T-cell (primary cell): ENCODE data around the gene CLSTN3. TPM values are rescaled to one million over a fixed set of nuclear protein-coding genes. Genes with fewer than 3 reads are reported as not detected.
A peak's percentile ranks its signal among the peaks of the same experiment; 100 is the strongest.

Experiments used
- ATAC-seq, 4 experiments: fragments of 200-7000 bp in 3 of 4; fragments of 150-1000 bp in 1 of 4; cut with Tn5 transposase; replicated peaks in 1 of 4; 1 replicate in 3 of 4; 2 replicates in 1 of 4; pipeline ENCODE4 v1.10.0; 2021; ENCODE audit warnings: moderate library complexity in 3 of 4, mild to moderate bottlenecking in 2 of 4, moderate number of reproducible peaks in 1 of 4
- CTCF ChIA-PET, 2 donors: fragments of 300-600 bp; sonication (Branson Sonifier 250); formaldehyde crosslinking; loops; one replicate each; lab custom pipeline; 2022; ENCODE audit warnings: antibody characterized with exemption in 2 of 2; lab: Charles Lee
- POLR2A ChIA-PET, 2 donors: fragments of 300-600 bp; sonication (Branson Sonifier 250); formaldehyde crosslinking; loops; one replicate each; lab custom pipeline; 2022; ENCODE audit warnings: antibody characterized with exemption in 2 of 2; lab: Charles Lee
- DNase-seq, 35 experiments: peaks; one replicate each; pipeline versions ENCODE4 v3.0.0 to v3.0.0-alpha.2; 2013 to 2023
- H3K27ac ChIP-seq: one replicate; pipeline ENCODE4 v1.5.1; 2013; ENCODE audit warnings: low read length
- H3K27me3 ChIP-seq, 2 experiments: replicated peaks in 1 of 2; 1 replicate in 1 of 2; 2 replicates in 1 of 2; pipeline versions ENCODE4 v1.6.1 to v1.7.0; 2013; ENCODE audit warnings: low read length in 1 of 2, mixed read lengths in 1 of 2; ENCODE audit not compliant: control insufficient read depth in 2 of 2, insufficient read depth in 2 of 2; ENCODE audit errors: extremely low read depth in 1 of 2
- H3K36me3 ChIP-seq, 2 donors: 1 replicate in 1 of 2; 2 replicates in 1 of 2; pipeline versions ENCODE4 v1.6.1 to v1.7.0; 2013; ENCODE audit warnings: low read length in 1 of 2; ENCODE audit not compliant: control insufficient read depth in 2 of 2, insufficient read depth in 1 of 2; ENCODE audit errors: extremely low read depth in 1 of 2
- H3K4me1 ChIP-seq, 2 experiments: 1 replicate in 1 of 2; 2 replicates in 1 of 2; pipeline versions ENCODE4 v1.6.1 to v1.7.0; 2013; ENCODE audit warnings: low read length in 2 of 2, mixed read lengths in 1 of 2; ENCODE audit not compliant: insufficient read depth in 2 of 2, control insufficient read depth in 1 of 2; ENCODE audit errors: extremely low read depth in 1 of 2
- H3K4me3 ChIP-seq, 2 donors: 1 replicate in 1 of 2; 2 replicates in 1 of 2; pipeline versions ENCODE4 v1.5.1 to v1.7.0; 2013; ENCODE audit warnings: mild to moderate bottlenecking in 2 of 2, low read length in 1 of 2, moderate library complexity in 1 of 2; ENCODE audit not compliant: control insufficient read depth in 1 of 2; ENCODE audit errors: extremely low read depth in 1 of 2
- H3K9me3 ChIP-seq: 2 replicates; pipeline ENCODE4 v1.7.0; 2013
- H3K27ac Mint-ChIP-seq, 2 donors: one replicate each; pipeline ENCODE4 v1.8.0; 2020 to 2021; ENCODE audit warnings: mild to moderate bottlenecking in 2 of 2, mixed read lengths in 2 of 2
- H3K27me3 Mint-ChIP-seq, 2 donors: one replicate each; pipeline ENCODE4 v1.8.0; 2021 to 2022; ENCODE audit warnings: mixed read lengths in 2 of 2
- H3K36me3 Mint-ChIP-seq: one replicate; pipeline ENCODE4 v1.8.0; 2021; ENCODE audit warnings: mixed read lengths
- H3K4me1 Mint-ChIP-seq, 3 donors: one replicate each; pipeline ENCODE4 v1.8.0; 2020 to 2022; ENCODE audit warnings: mixed read lengths in 3 of 3, mild to moderate bottlenecking in 1 of 3
- H3K4me3 Mint-ChIP-seq, 3 donors: one replicate each; pipeline ENCODE4 v1.8.0; 2020 to 2022; ENCODE audit warnings: mild to moderate bottlenecking in 3 of 3, mixed read lengths in 3 of 3, moderate library complexity in 3 of 3
- H3K9me3 Mint-ChIP-seq, 3 donors: one replicate each; pipeline ENCODE4 v1.8.0; 2020 to 2022; ENCODE audit warnings: mixed read lengths in 3 of 3
- WGBS: methylation state at CpG from one replicate; pipeline ENCODE4 v1.1.5; 2013; ENCODE audit warnings: missing lambda C conversion rate; ENCODE audit not compliant: insufficient coverage; 5-methylcytosine and 5-hydroxymethylcytosine counted together
- total RNA-seq, 35 experiments: library from RNA in 6 of 35; stranded (reverse) in 6 of 35; fragments of 120-200 nt in 1 of 35; gene quantifications; one replicate each; pipeline versions ENCODE4 v1.2.1 to v1.2.4 and lab custom pipeline; 2013 to 2026

The CLSTN3 gene
- total RNA-seq, 5 donors from 2014 or later (not counting 1 experiment from before 2014, with no cell fraction given) = 29.0 to 50.0 (median 41.5) TPM

DNA sequence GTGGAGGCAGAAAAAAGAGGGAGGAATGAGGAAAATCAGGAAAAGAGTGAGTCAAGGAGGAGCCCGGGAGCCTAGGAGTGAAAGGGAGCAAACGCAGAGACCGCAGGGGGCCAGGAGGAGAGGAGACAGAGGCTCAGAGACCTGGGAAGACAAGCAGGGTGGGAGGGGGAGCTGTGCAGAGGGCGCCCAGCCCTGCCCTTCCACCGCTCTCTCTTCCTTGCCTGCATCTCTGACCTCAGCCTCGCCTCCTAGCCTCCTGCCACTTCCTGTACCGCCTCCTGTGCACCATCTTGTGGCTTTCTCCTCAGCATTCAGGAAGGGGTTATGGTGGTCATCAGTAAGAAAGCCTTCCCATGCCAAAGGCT, 1.3 kb downstream of the CLSTN3 start:
- Histone ChIP-seq H3K9me3 (no peaks in the 10 kb centered on the region), H3K4me3 (peak overlapping the region in 1 of 2 donors; percentile 98), H3K27me3 (no peaks in the 10 kb centered on the region), H3K27ac (peak overlapping the region; percentile 78), H3K4me1 (peaks cover 4 to 36% of the 10 kb centered on the region in 2 experiments), H3K36me3 (peaks cover 9 to 38% of the 10 kb centered on the region in 2 donors)
- POLR2A ChIA-PET = interaction anchor here in 1 of 2 donors (0.8 kb wide), 1 partner anchor 46 kb away, joined by 6 read pairs; no protein-coding TSS in a partner anchor
- 0% methylated on average over 1 of the region's 7 CpGs for WGBS
- CTCF ChIA-PET = no interaction called here
- H3K27ac Mint-ChIP-seq = peak overlapping the region; percentile 82 to 92
- peaks cover 23% of the 10 kb centered on the region for H3K36me3 Mint-ChIP-seq
- peaks cover 28 to 47% (median 40%) of the 10 kb centered on the region in 3 donors for H3K4me1 Mint-ChIP-seq
- ATAC-seq (peak in 1 of 4 experiments; percentile 8), DNase-seq (peak in 8 of 35 experiments; percentile 9 to 62 (median 17))
- H3K27me3 Mint-ChIP-seq = no peaks in the 10 kb centered on the region
- H3K4me3 Mint-ChIP-seq = peak overlapping the region; percentile 87 to 97 (median 92)
- no peaks in the 10 kb centered on the region for H3K9me3 Mint-ChIP-seq

DNA sequence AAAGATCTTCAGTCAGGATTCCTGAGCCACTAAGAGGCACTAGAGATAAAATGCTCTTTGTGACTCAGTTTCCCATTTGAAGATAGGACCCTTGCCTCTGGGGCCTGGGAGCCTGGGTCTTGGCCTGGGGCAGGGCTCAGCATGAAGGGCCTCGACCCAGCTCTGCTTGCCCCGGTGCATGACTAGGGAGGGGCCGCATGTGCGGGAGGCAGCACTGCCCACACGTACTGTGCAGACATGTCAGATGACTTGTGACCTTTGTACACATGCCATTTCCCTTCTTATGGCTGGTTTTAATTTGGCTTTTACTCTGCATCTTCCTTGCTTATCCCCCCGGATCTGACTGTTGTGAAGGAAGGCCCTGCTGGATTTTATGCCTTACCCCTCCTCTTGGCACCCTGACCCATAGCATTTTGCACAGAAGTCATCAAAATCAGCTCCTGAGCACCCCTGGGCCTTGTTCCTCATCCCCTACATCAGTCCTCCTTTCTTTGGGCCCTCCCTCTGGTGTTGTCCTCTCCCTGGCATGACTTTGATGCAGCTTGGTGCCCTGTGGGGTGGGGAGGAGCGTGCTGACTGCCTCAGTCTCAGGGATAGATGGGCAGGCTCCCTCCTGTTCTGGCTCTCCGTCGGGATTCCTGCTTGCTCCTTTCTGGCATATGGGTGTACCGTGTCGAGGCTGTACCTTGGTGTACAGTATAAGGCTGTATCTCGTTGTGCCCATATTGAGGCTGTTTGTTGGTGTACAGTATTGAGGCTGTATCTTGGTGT, 4.4 kb downstream of the CLSTN3 start:
- Mint-ChIP-seq H3K27me3 (no peaks in the 10 kb centered on the region), H3K27ac (peak overlapping the region in 1 of 2 donors; percentile 51)
- CTCF ChIA-PET = interaction anchor here in 1 of 2 donors (0.5 kb wide), 1 partner anchor 78 kb away, joined by 3 read pairs; no protein-coding TSS in a partner anchor

DNA sequence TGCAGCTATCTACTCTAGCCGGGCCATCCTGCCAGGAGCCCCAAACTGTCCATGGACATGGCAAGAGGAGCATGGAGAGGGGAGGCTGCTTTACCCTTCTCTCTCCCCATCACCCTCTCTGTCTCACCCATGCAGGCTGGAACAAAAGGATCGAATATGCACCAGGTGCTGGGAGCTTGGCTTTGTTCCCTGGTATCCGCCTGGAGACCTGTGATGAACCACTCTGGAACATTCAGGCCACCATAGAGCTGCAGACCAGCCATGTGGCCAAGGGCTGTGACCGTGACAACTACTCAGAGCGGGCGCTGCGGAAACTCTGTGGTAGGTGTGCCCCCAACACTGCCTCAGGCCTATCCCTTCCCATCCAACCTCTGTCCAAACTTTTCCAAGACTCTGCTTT, 5.9 kb downstream of the CLSTN3 start:
- Mint-ChIP-seq H3K36me3 (peaks cover 44% of the 10 kb centered on the region), H3K27me3 (no peaks in the 10 kb centered on the region), H3K4me1 (peaks cover 17 to 21% (median 19%) of the 10 kb centered on the region in 3 donors), H3K27ac (no peak overlapping the region), H3K9me3 (no peaks in the 10 kb centered on the region), H3K4me3 (no peak overlapping the region)
- Histone ChIP-seq H3K9me3 (no peaks in the 10 kb centered on the region), H3K27me3 (no peaks in the 10 kb centered on the region), H3K27ac (no peak overlapping the region), H3K4me3 (no peak overlapping the region), H3K36me3 (peaks cover 16 to 75% of the 10 kb centered on the region in 2 donors), H3K4me1 (peaks cover 0 to 14% of the 10 kb centered on the region in 2 experiments)
- 100% methylated on average over 6 of the region's 7 CpGs for WGBS
- ATAC-seq (no peak), DNase-seq (no peak)
- ChIA-PET POLR2A (no interaction called here), CTCF (no interaction called here)

More for the DNA sequence above, 4.4 kb downstream of the CLSTN3 start:
- Histone ChIP-seq H3K4me1 (peaks cover 0 to 25% of the 10 kb centered on the region in 2 experiments), H3K9me3 (no peaks in the 10 kb centered on the region), H3K4me3 (no peak overlapping the region), H3K27ac (no peak overlapping the region), H3K27me3 (no peaks in the 10 kb centered on the region), H3K36me3 (peaks cover 16 to 61% of the 10 kb centered on the region in 2 donors)
- 93% methylated on average over 7 of the region's 12 CpGs for WGBS
- H3K9me3 Mint-ChIP-seq = no peaks in the 10 kb centered on the region
- ATAC-seq (no peak), DNase-seq (no peak)
- peaks cover 20 to 33% (median 28%) of the 10 kb centered on the region in 3 donors for H3K4me1 Mint-ChIP-seq
- H3K36me3 Mint-ChIP-seq = peaks cover 37% of the 10 kb centered on the region
- POLR2A ChIA-PET = no interaction called here
- no peak overlapping the region for H3K4me3 Mint-ChIP-seq

DNA sequence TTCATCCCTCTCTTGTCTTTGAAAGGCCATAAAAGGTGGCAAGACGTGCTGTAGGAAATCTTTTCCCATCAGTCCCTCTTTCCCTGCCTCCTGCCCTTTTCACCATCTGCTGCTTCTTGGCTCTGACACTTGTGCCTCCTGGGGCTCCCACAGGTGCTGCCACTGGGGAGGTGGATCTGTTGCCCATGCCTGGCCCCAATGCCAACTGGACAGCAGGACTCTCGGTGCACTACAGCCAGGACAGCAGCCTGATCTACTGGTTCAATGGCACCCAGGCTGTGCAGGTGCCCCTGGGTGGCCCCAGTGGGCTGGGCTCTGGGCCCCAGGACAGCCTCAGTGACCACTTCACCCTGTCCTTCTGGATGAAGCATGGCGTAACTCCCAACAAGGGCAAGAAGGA, 6.5 kb downstream of the CLSTN3 start:
- Histone ChIP-seq H3K4me3 (no peak overlapping the region), H3K36me3 (peaks cover 16 to 81% of the 10 kb centered on the region in 2 donors), H3K9me3 (no peaks in the 10 kb centered on the region), H3K4me1 (peaks cover 0 to 8% of the 10 kb centered on the region in 2 experiments), H3K27ac (no peak overlapping the region), H3K27me3 (no peaks in the 10 kb centered on the region)
- 100% methylated on average over 3 of the region's 3 CpGs for WGBS
- no peaks in the 10 kb centered on the region for H3K27me3 Mint-ChIP-seq
- H3K27ac Mint-ChIP-seq = no peak overlapping the region
- DNase-seq (no peak), ATAC-seq (no peak)
- H3K36me3 Mint-ChIP-seq = peaks cover 50% of the 10 kb centered on the region
- POLR2A ChIA-PET = no interaction called here
- peaks cover 11 to 15% (median 13%) of the 10 kb centered on the region in 3 donors for H3K4me1 Mint-ChIP-seq
- CTCF ChIA-PET = no interaction called here
- no peak overlapping the region for H3K4me3 Mint-ChIP-seq
- no peaks in the 10 kb centered on the region for H3K9me3 Mint-ChIP-seq

DNA sequence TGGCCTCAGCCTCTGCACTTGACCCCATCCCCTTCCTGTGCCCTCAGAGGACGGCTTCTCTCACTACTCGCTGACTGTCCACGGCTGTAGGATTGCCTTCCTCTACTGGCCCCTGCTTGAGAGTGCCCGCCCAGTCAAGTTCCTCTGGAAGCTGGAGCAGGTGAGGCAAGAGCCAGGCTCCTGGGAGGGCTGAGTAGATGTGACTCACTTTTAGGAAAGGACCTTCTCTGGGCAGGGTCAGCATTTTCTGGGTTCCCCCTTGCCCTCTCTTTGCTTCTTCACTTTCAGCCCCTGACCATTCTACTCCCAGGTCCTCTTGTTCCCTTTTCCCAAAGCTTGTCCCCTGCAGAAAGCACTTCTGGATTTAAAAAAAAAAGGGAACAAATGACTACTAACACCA, 7.7 kb downstream of the CLSTN3 start:
- Mint-ChIP-seq H3K4me1 (peaks cover 2 to 10% (median 3%) of the 10 kb centered on the region in 3 donors), H3K27me3 (no peaks in the 10 kb centered on the region)

DNA sequence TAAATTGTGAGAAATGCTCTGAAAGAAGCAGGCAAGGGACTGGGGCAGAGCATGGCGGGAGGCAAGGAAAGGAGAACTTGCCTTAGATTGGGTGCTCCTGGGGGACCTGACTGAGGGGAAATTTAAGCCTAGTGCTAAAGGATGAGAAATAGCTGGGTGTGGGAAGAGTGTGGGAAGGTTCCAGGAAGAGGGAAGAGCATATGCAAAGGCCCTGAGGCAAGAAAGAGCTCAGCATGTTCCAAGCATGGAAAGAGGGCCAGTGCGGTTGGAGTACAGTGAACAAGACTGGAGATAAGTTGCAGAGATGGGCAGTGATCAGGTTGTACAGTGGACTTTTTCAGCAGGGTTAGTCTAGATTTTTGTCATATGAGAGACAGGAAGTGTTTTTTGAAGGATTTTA, 9.0 kb downstream of the CLSTN3 start:
- Histone ChIP-seq H3K36me3 (peaks cover 19 to 85% of the 10 kb centered on the region in 2 donors), H3K27me3 (no peaks in the 10 kb centered on the region), H3K9me3 (no peaks in the 10 kb centered on the region), H3K4me1 (no peaks in the 10 kb centered on the region), H3K27ac (no peak overlapping the region), H3K4me3 (no peak overlapping the region)
- 100% methylated on average over 2 of the region's 2 CpGs for WGBS
- H3K4me1 Mint-ChIP-seq = peaks cover 0 to 10% (median 2%) of the 10 kb centered on the region in 3 donors
- ATAC-seq (no peak), DNase-seq (no peak)
- ChIA-PET POLR2A (interaction anchor here in 1 of 2 donors (0.7 kb wide), 1 partner anchor 1956 kb away, joined by 19 read pairs; no protein-coding TSS in a partner anchor), CTCF (no interaction called here)
- peaks cover 65% of the 10 kb centered on the region for H3K36me3 Mint-ChIP-seq
- H3K9me3 Mint-ChIP-seq = no peaks in the 10 kb centered on the region
- no peaks in the 10 kb centered on the region for H3K27me3 Mint-ChIP-seq
- no peak overlapping the region for H3K27ac Mint-ChIP-seq
- H3K4me3 Mint-ChIP-seq = no peak overlapping the region

More for the DNA sequence above, 7.7 kb downstream of the CLSTN3 start:
- 92% methylated on average over 2 of the region's 4 CpGs for WGBS
- no peak overlapping the region for H3K27ac Mint-ChIP-seq
- ChIA-PET POLR2A (no interaction called here), CTCF (no interaction called here)
- Histone ChIP-seq H3K4me1 (no peaks in the 10 kb centered on the region), H3K9me3 (no peaks in the 10 kb centered on the region), H3K36me3 (peaks cover 16 to 88% of the 10 kb centered on the region in 2 donors), H3K27me3 (no peaks in the 10 kb centered on the region), H3K4me3 (no peak overlapping the region), H3K27ac (no peak overlapping the region)
- no peak for DNase-seq
- peaks cover 61% of the 10 kb centered on the region for H3K36me3 Mint-ChIP-seq
- no peak overlapping the region for H3K4me3 Mint-ChIP-seq
- no peaks in the 10 kb centered on the region for H3K9me3 Mint-ChIP-seq
- no peak for ATAC-seq
